Cortex of kidney (tissue), 1 donor: ENCODE data around the gene ZNF581.

Experiments
- DNase-seq: peaks from one replicate; lab custom pipeline; 2025; lab: John Stamatoyannopoulos, UW

Gene ZNF581

GRCh38 chr19:55611300-55611982, 32.0 kb upstream of the ZNF581 start:
- no peak for DNase-seq

- no peak for DNase-seq
Measured at GRCh38 chr19:55611983-55612645, 31.3 kb upstream of the ZNF581 start.

GRCh38 chr19:55613396-55613795, 30.1 kb upstream of the ZNF581 start:
- no peak for DNase-seq

GRCh38 chr19:55613930-55614710, 29.3 kb upstream of the ZNF581 start:
- no peak for DNase-seq

GRCh38 chr19:55614711-55615542, 28.5 kb upstream of the ZNF581 start:
- no peak for DNase-seq

- no peak for DNase-seq
Measured at GRCh38 chr19:55615543-55616394, 27.7 kb upstream of the ZNF581 start.

- DNase-seq = no peak
Measured at GRCh38 chr19:55616395-55616875, 27.0 kb upstream of the ZNF581 start.

GRCh38 chr19:55617426-55617825, 26.0 kb upstream of the ZNF581 start:
- DNase-seq = no peak

GRCh38 chr19:55618426-55618825, 25.0 kb upstream of the ZNF581 start:
- no peak for DNase-seq

GRCh38 chr19:55619286-55619685, 24.2 kb upstream of the ZNF581 start:
- DNase-seq = no peak

GRCh38 chr19:55620410-55621204, 22.8 kb upstream of the ZNF581 start:
- no peak for DNase-seq

- DNase-seq = no peak
Measured at GRCh38 chr19:55621205-55621672, 22.2 kb upstream of the ZNF581 start.

GRCh38 chr19:55621673-55622231, 21.7 kb upstream of the ZNF581 start:
- DNase-seq = no peak

- no peak for DNase-seq
Measured at GRCh38 chr19:55622242-55622969, 21.0 kb upstream of the ZNF581 start.

GRCh38 chr19:55623130-55623529, 20.3 kb upstream of the ZNF581 start:
- no peak for DNase-seq

- no peak for DNase-seq
Measured at GRCh38 chr19:55623561-55623960, 19.9 kb upstream of the ZNF581 start.

GRCh38 chr19:55624109-55625003, 19.1 kb upstream of the ZNF581 start, which contains the start of gene ZNF784:
TSS of gene ZNF784 (minus strand) at chr19:55624566. CDS start at chr19:55624561, 5 bp downstream.
- no peak for DNase-seq

- no peak for DNase-seq
Measured at GRCh38 chr19:55625004-55625326, 18.5 kb upstream of the ZNF581 start.
